Ovary (tissue), 10 donors: Measurements from ENCODE around the gene PIAS2. TPM values are rescaled to one million over a fixed set of nuclear protein-coding genes. Genes with fewer than 3 reads are reported as not detected.
"Not testable (repeated sequence)": the region's sequence is repeated elsewhere in the genome, so short reads cannot be mapped to it uniquely, and the experiment has no call there.

ENCODE experiments used
- DNase-seq, 5 donors: peaks; one replicate each; pipeline ENCODE4 v3.0.0-alpha.2; 2019 to 2020
- H3K27ac ChIP-seq, 2 donors: fragments of 200-600 bp; one replicate each; pipeline versions ENCODE4 v1.5.1 to v1.8.0; 2019 to 2022
- H3K27me3 ChIP-seq: fragments of 200-600 bp; one replicate; pipeline ENCODE4 v1.8.0; 2022
- H3K36me3 ChIP-seq: fragments of 200-600 bp; sonication (generic); one replicate; pipeline ENCODE4 v1.5.1; 2019
- H3K4me1 ChIP-seq: one replicate; pipeline ENCODE4 v1.8.1; 2013; ENCODE audit warnings: mild to moderate bottlenecking, moderate library complexity; ENCODE audit not compliant: insufficient read depth
- H3K4me3 ChIP-seq: fragments of 200-600 bp; sonication (generic); one replicate; pipeline ENCODE4 v1.5.1; 2017
- H3K9me3 ChIP-seq, 2 donors: fragments of 200-600 bp in 1 of 2; sonication (generic) in 1 of 2; one replicate each; pipeline versions ENCODE4 v1.5.1 to v1.8.1; 2013 to 2019; ENCODE audit warnings: mild to moderate bottlenecking in 1 of 2, moderate library complexity in 1 of 2
- EP300 ChIP-seq: sonication (generic); formaldehyde crosslinking; IDR thresholded peaks from one replicate; pipeline ENCODE4 v1.6.1; 2017; ENCODE audit warnings: antibody characterized with exemption
- POLR2A ChIP-seq: fragments of 450-650 bp; IDR thresholded peaks from one replicate; pipeline ENCODE4 v1.6.1; 2017; ENCODE audit warnings: antibody characterized with exemption, mild to moderate bottlenecking, moderate library complexity
- WGBS, 3 donors: extraction: QIAGEN DNeasy Blood & Tissue Kit in 1 of 3; methylation state at CpG; one replicate each; pipeline versions ENCODE4 v1.1.5 to v1.1.7; 2013 to 2017; 5-methylcytosine and 5-hydroxymethylcytosine counted together
- intact Hi-C, 4 donors: fragments of 100-400 bp; cut with DNase I; formaldehyde crosslinking; loops; one replicate each; pipeline versions ENCODE4 v1.11.0 to v1.15.1; 2022 to 2023
- long read RNA-seq, 3 donors: library from polyadenylated mRNA in 2 of 3; unstranded in 2 of 3; transcript quantifications; one replicate each; pipeline ENCODE4 v2.0.0 and lab custom pipeline, GENCODE V29; 2021 to 2026
- polyA plus RNA-seq, 2 donors: library from polyadenylated mRNA; stranded (reverse); fragments of 200-250 nt in 1 of 2; fragments of 350-450 nt in 1 of 2; fragmentation: Illumina TruSeq in 1 of 2; extraction: RNeasy Lipid Tissue Mini Kit (QIAGEN cat#74804) in 1 of 2; gene quantifications; one replicate each; pipeline ENCODE4 v1.2.3, GENCODE V29; 2013 to 2014
- total RNA-seq, 7 donors: library from RNA; depleted of rRNA in 2 of 7; stranded (reverse); fragments of >200 nt in 2 of 7; fragmentation: NEBNext Ultra II Directional in 3 of 7; extraction: Animal tissue kit (Norgen Biotek cat#: 25700) in 3 of 7; gene quantifications; one replicate each; pipeline versions ENCODE4 v1.1.0 to v1.2.4, GENCODE V29; 2016 to 2023
- TF ChIP-seq, protein P1 (sequence below), 3 donors: fragments of 450-650 bp in 2 of 3; fragments of 200-600 bp in 1 of 3; IDR thresholded peaks; one replicate each; pipeline versions ENCODE4 v1.5.1 to v1.8.0; 2016 to 2022; ENCODE audit warnings: antibody characterized with exemption in 3 of 3, mild to moderate bottlenecking in 1 of 3
- donor health status: DM: no; HTN: no; CAD: no; lungs with moderate emphysema.
- donor health status: DM: no; HTN: no; CAD: no.
- donor health status: Bipolar disorder and iron deficiency.
- donor health status: DM: yes; HTN: yes; CAD: no.
- donor health status: DM: no; HTN: no; CAD: no.
- donor health status: DM: yes; HTN: yes; CAD: no.

The PIAS2 gene
- total RNA-seq (10 to 100 TPM; 21.8 to 41.3 (median 39.9) TPM), polyA plus RNA-seq (10 to 100 TPM in 1 of 2 donors, 1 to 10 TPM in 1; 5.1 to 11.1 TPM)
- long read RNA-seq, donor 1, full-length matches to known transcripts: 4 of 14 reads
- long read RNA-seq, donor 1, partial matches to known transcripts: 5 of 14 reads
- long read RNA-seq, donor 1, other reads (novel, unspliced or antisense): 5 of 14 reads
- long read RNA-seq, donor 2, full-length matches to known transcripts: 14 of 14 reads
- long read RNA-seq, donor 2, partial matches to known transcripts: 0 of 14 reads
- long read RNA-seq, donor 2, other reads (novel, unspliced or antisense): 0 of 14 reads
- long read RNA-seq, donor 3, full-length matches to known transcripts: 29 of 45 reads
- long read RNA-seq, donor 3, partial matches to known transcripts: 5 of 45 reads
- long read RNA-seq, donor 3, other reads (novel, unspliced or antisense): 11 of 45 reads

DNA sequence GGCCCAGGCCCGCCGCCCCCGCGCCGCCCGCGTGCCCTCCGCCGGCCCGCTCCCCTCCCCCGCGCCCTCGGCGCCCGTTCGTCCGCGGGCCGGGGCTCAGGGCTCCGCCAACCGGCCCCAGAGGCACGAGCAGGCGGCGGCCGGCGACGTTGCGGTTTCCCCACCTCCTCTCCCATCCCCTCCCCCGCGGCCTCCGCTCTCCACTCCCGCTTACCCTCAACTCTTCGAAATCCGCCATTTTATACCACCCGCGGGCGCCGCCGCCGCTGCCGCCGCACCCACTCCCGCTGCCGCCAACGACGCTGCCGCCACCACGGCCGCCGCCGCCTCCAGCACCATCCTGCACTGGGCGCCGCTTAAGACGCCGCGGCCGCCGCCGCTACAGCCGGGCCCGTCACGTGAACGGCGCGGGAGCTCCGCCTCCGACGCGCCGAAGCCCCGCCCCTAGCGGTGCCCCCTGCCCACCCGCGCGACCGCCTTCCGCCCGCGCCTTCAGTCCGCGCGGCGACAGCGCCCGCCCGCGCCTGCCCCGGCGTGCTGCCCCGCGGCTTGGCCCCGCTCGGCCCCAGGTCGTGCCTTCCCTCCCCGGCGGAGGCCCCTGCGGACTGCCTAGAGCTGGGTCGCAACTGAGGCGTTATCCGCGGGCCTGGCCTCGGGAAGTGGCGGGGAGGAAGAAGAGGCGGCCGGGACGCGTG is at the start of gene PIAS2, which contains the start of gene KATNAL2:
TSS of gene PIAS2 (minus strand) at position 400 of the 695 bp plus-strand sequence. CDS start at position 238, 162 bp downstream.
TSS of gene KATNAL2 (plus strand) at position 495 of the 695 bp plus-strand sequence. CDS start 29,271 bp downstream, outside the sequence.
- Histone ChIP-seq H3K27me3 (no peaks in the 10 kb centered on the region), H3K4me1 (peaks cover 5% of the 10 kb centered on the region), H3K4me3 (peak within 1 kb of the TSS; percentile 62), H3K27ac (peak within 1 kb of the TSS; percentile 54 to 90), H3K36me3 (no peaks in the 10 kb centered on the region), H3K9me3 (no peaks in the 10 kb centered on the region)
- TF ChIP-seq EP300 (no peak), POLR2A (no peak)
- TF ChIP-seq, protein P1, sequence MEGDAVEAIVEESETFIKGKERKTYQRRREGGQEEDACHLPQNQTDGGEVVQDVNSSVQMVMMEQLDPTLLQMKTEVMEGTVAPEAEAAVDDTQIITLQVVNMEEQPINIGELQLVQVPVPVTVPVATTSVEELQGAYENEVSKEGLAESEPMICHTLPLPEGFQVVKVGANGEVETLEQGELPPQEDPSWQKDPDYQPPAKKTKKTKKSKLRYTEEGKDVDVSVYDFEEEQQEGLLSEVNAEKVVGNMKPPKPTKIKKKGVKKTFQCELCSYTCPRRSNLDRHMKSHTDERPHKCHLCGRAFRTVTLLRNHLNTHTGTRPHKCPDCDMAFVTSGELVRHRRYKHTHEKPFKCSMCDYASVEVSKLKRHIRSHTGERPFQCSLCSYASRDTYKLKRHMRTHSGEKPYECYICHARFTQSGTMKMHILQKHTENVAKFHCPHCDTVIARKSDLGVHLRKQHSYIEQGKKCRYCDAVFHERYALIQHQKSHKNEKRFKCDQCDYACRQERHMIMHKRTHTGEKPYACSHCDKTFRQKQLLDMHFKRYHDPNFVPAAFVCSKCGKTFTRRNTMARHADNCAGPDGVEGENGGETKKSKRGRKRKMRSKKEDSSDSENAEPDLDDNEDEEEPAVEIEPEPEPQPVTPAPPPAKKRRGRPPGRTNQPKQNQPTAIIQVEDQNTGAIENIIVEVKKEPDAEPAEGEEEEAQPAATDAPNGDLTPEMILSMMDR (IDR thresholded peaks at IDR 0.05): peak in 2 of 3 donors; percentile 7 to 15
- whole genome bisulfite sequencing, 3 donors: 0 to 1% (median 1%) methylated on average over 64 to 107 of the region's 107 CpGs
- intact Hi-C loops: no loop called here
- peak; percentile 74 to 86 (median 82) for DNase-seq

DNA sequence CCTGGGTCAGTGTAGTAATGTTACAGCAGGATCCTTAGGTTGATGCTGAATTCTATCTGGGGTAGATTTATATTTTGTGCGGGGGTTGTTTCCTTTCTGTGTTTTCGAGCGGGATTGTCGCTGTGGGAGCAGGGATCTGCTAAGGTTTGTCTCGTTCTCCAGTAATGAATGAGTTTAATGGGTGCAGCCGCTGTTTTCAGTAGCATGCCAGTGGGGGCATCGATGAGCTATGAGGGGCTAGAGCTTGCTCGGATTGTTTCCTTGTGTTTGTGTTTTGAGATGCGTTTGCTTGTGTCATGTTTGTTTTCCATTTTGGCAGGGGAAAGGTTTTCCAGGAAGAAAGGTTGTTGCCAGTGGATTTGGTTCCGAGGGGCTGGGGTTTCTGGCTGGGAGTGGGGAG is 49.0 kb upstream of the PIAS2 start:
- H3K27me3 ChIP-seq, H3K27ac ChIP-seq, H3K4me3 ChIP-seq, H3K4me1 ChIP-seq, DNase-seq, H3K9me3 ChIP-seq, intact Hi-C loops, H3K36me3 ChIP-seq: not testable (repeated sequence)
- WGBS, 3 donors: 76% methylated on average over 3 of the region's 10 CpGs; no CpG with 5 or more reads in 2 of the 3 donors

DNA sequence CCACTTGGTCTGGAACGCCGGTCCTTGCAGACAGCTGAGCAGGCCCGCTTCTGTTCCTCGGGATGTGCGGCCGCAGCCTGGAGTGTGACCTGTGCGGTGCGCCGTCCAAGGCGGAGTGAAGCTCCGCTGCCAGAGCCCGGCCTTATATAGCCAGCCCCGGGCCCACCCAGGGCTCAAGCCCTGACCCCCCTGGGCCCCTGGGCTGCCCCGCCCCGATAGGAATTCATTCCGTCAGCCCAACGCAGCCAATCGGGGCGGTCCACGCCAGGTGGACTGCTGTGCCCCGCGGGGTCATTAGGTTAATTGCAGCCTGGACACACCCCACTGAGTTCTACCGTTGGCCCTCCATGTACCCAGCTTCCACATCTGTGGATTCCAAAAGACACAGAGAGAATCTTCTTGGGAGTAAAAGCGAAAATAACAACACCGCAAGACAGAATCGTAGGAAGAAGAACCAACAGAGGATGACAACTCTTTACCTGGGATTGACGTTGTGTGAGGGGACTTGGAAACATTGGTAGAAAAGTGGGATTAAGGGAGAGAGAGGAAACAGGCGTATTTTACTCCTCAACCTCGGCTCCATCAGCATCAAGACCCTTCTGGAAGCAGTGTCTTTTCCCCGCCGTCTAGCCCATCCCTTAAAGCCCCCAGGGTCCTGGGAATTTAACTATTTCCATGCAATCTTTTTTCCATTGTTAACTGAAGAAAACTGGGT is 47.4 kb upstream of the PIAS2 start:
- H3K36me3 ChIP-seq, DNase-seq, H3K9me3 ChIP-seq, H3K27me3 ChIP-seq, intact Hi-C loops, H3K4me1 ChIP-seq, H3K27ac ChIP-seq, H3K4me3 ChIP-seq: not testable (repeated sequence)
- WGBS, 3 donors: 90 to 93% methylated on average over 8 of the region's 31 CpGs; no CpG with 5 or more reads in 1 of the 3 donors

GRCh38 chr18:46963656-46964578 is 46.6 kb upstream of the PIAS2 start:
- not testable (repeated sequence) for H3K36me3 ChIP-seq, DNase-seq, H3K9me3 ChIP-seq

DNA sequence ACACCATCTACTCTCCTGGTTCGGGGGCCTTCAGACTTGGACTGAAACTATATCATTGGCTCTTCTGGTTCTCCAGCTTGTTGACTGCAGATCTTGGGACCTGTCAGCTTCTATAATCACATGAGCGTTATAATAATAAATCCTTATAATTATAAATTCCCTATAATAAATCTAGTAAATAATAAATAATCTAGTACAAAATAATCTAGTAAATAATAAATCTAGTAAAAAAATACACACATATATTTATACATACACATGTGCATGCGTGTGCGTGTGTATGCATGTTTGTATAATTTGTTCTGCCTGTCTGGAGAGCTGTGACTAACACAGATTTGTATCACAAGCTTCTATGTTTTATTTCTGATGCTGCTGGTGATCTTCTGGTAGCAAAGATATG is 40.9 kb upstream of the PIAS2 start:
- H3K4me3 ChIP-seq: no peak overlapping the region
- no peaks in the 10 kb centered on the region for H3K36me3 ChIP-seq
- no peak for DNase-seq
- H3K4me1 ChIP-seq: no peaks in the 10 kb centered on the region
- WGBS, 3 donors: 88 to 93% (median 91%) methylated on average over 4 of the region's 4 CpGs
- no peaks in the 10 kb centered on the region for H3K9me3 ChIP-seq
- H3K27ac ChIP-seq: no peak overlapping the region
- TF ChIP-seq POLR2A: no peak
- TF ChIP-seq, protein P1 (IDR thresholded peaks at IDR 0.05): no peak
- no peak for TF ChIP-seq EP300
- intact Hi-C loops: no loop called here
- H3K27me3 ChIP-seq: no peaks in the 10 kb centered on the region

More at GRCh38 chr18:46963656-46964578, 46.6 kb upstream of the PIAS2 start:
- H3K4me3 ChIP-seq, H3K27ac ChIP-seq, H3K27me3 ChIP-seq, H3K4me1 ChIP-seq, intact Hi-C loops: not testable (repeated sequence)
- WGBS, 3 donors: 93% methylated on average over 6 of the region's 79 CpGs; no CpG with 5 or more reads in 2 of the 3 donors
